Measurements from ENCODE around the gene VEZT. TPM values are rescaled to one million over a fixed set of nuclear protein-coding genes. Genes with fewer than 3 reads are reported as not detected.

Gene VEZT
- total RNA-seq, 3 donors from 2014 or later, result 41.7 to 43.4 (median 41.8) TPM

Other genes starting within 250 kb of the VEZT start
- 100 to 1,000 TPM; 141 to 155 (median 151) TPM for gene NDUFA12, start 214.1 kb upstream of the VEZT start, total RNA-seq
- gene NR2C1, start 144.2 kb upstream of the VEZT start, total RNA-seq, result 10 to 100 TPM; 13.4 to 16.5 (median 14.1) TPM
- gene FGD6, start 340 bp upstream of the VEZT start, total RNA-seq, result under 1 TPM; 0.66 to 0.82 (median 0.81) TPM

All from activated T-cell treated with anti-CD3 and anti-CD28 coated beads, Interleukin-2, amount 50 U/mL, for 4 hours (primary cell).